GM21526 (cell line): ENCODE data around the gene NAV3.
A peak's percentile ranks its signal among the peaks of the same experiment; 100 is the strongest.
"Not testable (repeated sequence)": the region's sequence is repeated elsewhere in the genome, so short reads cannot be mapped to it uniquely, and the experiment has no call there.

Experiments used
- ATAC-seq: cut with Tn5 transposase; IDR thresholded peaks from one replicate; pipeline ENCODE4 v1.9.1; 2021; ENCODE audit warnings: moderate library complexity; ENCODE audit not compliant: unreplicated experiment, low FRiP score

The NAV3 gene

GRCh38 chr12:78101946-78102635, 271.4 kb downstream of the NAV3 start:
- ATAC-seq = no peak

- not testable (repeated sequence) for ATAC-seq
Measured at GRCh38 chr12:78102801-78103200, 272.1 kb downstream of the NAV3 start.

- ATAC-seq = no peak
Measured at GRCh38 chr12:78115889-78116288, 285.2 kb downstream of the NAV3 start.

GRCh38 chr12:78118036-78118435, 287.3 kb downstream of the NAV3 start:
- ATAC-seq = no peak

GRCh38 chr12:78118486-78118885, 287.8 kb downstream of the NAV3 start:
- no peak for ATAC-seq

- no peak for ATAC-seq
Measured at GRCh38 chr12:78119351-78119918, 288.7 kb downstream of the NAV3 start.

- no peak for ATAC-seq
Measured at GRCh38 chr12:78120306-78120705, 289.6 kb downstream of the NAV3 start.

GRCh38 chr12:78120866-78121560, 290.3 kb downstream of the NAV3 start:
- ATAC-seq = no peak

GRCh38 chr12:78121969-78122610, 291.4 kb downstream of the NAV3 start:
- no peak for ATAC-seq

- ATAC-seq = no peak
Measured at GRCh38 chr12:78128211-78128610, 297.5 kb downstream of the NAV3 start.

- ATAC-seq = no peak
Measured at GRCh38 chr12:78143717-78144116, 313.0 kb downstream of the NAV3 start.

- no peak for ATAC-seq
Measured at GRCh38 chr12:78145398-78145797, 314.7 kb downstream of the NAV3 start.

GRCh38 chr12:78146365-78146772, 315.7 kb downstream of the NAV3 start:
- ATAC-seq = peak; percentile 76

GRCh38 chr12:78149459-78149858, 318.8 kb downstream of the NAV3 start:
- no peak for ATAC-seq

- no peak for ATAC-seq
Measured at GRCh38 chr12:78155546-78155945, 324.9 kb downstream of the NAV3 start.

GRCh38 chr12:78156751-78157150, 326.1 kb downstream of the NAV3 start:
- no peak for ATAC-seq

GRCh38 chr12:78157199-78157598, 326.5 kb downstream of the NAV3 start:
- no peak for ATAC-seq

GRCh38 chr12:78164154-78164553, 333.5 kb downstream of the NAV3 start:
- peak; percentile 57 for ATAC-seq

- ATAC-seq = no peak
Measured at GRCh38 chr12:78167510-78167909, 336.8 kb downstream of the NAV3 start.

GRCh38 chr12:78171061-78171460, 340.4 kb downstream of the NAV3 start:
- ATAC-seq = no peak

GRCh38 chr12:78176643-78177042, 345.9 kb downstream of the NAV3 start:
- no peak for ATAC-seq
